Upper lobe of left lung (tissue), 6 donors: ENCODE results near the gene CAMK1G. TPM values are rescaled to one million over a fixed set of nuclear protein-coding genes. Genes with fewer than 3 reads are reported as not detected.

ENCODE experiments used
- ATAC-seq, 2 donors: fragments of 200-7000 bp; cut with Tn5 transposase; one replicate each; pipeline ENCODE4 v1.9.1; 2022; ENCODE audit warnings: mild to moderate bottlenecking in 2 of 2, moderate library complexity in 2 of 2; ENCODE audit not compliant: low FRiP score in 2 of 2
- DNase-seq, 2 donors: peaks; one replicate each; pipeline ENCODE4 v3.0.0-alpha.2; 2019 to 2020
- H3K27ac ChIP-seq, 4 donors: fragments of 200-600 bp; sonication (generic); one replicate each; pipeline ENCODE4 v1.5.1; 2016 to 2019
- H3K27me3 ChIP-seq, 4 donors: fragments of 200-600 bp; sonication (generic); one replicate each; pipeline ENCODE4 v1.5.1; 2017 to 2019
- H3K36me3 ChIP-seq, 4 donors: fragments of 200-600 bp; sonication (generic); one replicate each; pipeline ENCODE4 v1.5.1; 2016 to 2019
- H3K4me1 ChIP-seq, 4 donors: fragments of 200-600 bp; sonication (generic); one replicate each; pipeline ENCODE4 v1.5.1; 2018 to 2019
- H3K4me3 ChIP-seq, 4 donors: fragments of 200-600 bp; sonication (generic); one replicate each; pipeline ENCODE4 v1.5.1; 2017 to 2019; ENCODE audit warnings: mild to moderate bottlenecking in 2 of 4, moderate library complexity in 1 of 4
- H3K9me3 ChIP-seq, 4 donors: fragments of 200-600 bp; sonication (generic); one replicate each; pipeline ENCODE4 v1.5.1; 2018 to 2019
- CTCF ChIP-seq, 6 experiments: fragments of 450-650 bp in 4 of 6; fragments of 200-600 bp in 2 of 6; sonication (generic) in 2 of 6; IDR thresholded peaks; one replicate each; pipeline ENCODE4 v1.5.1; 2016 to 2019; ENCODE audit warnings: antibody characterized with exemption in 6 of 6
- EP300 ChIP-seq, 4 donors: sonication (generic); formaldehyde crosslinking; IDR thresholded peaks; one replicate each; pipeline ENCODE4 v1.5.1; 2017; ENCODE audit warnings: antibody characterized with exemption in 4 of 4, control low read depth in 2 of 4
- POLR2A ChIP-seq, 4 donors: fragments of 450-650 bp; IDR thresholded peaks; one replicate each; pipeline ENCODE4 v1.5.1; 2016 to 2017; ENCODE audit warnings: antibody characterized with exemption in 4 of 4, mild to moderate bottlenecking in 2 of 4
- POLR2AphosphoS5 ChIP-seq, 2 donors: sonication (generic); formaldehyde crosslinking; IDR thresholded peaks; one replicate each; pipeline ENCODE4 v1.5.1; 2017; ENCODE audit warnings: antibody characterized with exemption in 2 of 2
- WGBS, 2 donors: methylation state at CpG; one replicate each; pipeline ENCODE4 v1.1.5; 2017 to 2018; 5-methylcytosine and 5-hydroxymethylcytosine counted together
- total RNA-seq, 6 donors: library from RNA; depleted of rRNA in 4 of 6; stranded (reverse); fragments of >200 nt in 4 of 6; gene quantifications; one replicate each; pipeline versions ENCODE4 v1.1.0 to v1.2.1, GENCODE V29; 2016 to 2021
- donor health status: DM: no; HTN: no; CAD: no; lungs with moderate emphysema.
- donor health status: DM: no; HTN: yes; CAD: no; lungs with severe emphysema.

Gene CAMK1G
- total RNA-seq, 6 donors from 2014 or later: 0.20 to 0.46 (median 0.30) TPM; not detected in 3

GRCh38 chr1:209601809-209602657 lies 18.5 kb downstream of the CAMK1G start:
- Histone ChIP-seq H3K27me3 (no peaks in the 10 kb centered on the region), H3K27ac (no peak overlapping the region), H3K36me3 (no peaks in the 10 kb centered on the region), H3K4me1 (no peaks in the 10 kb centered on the region), H3K9me3 (no peaks in the 10 kb centered on the region), H3K4me3 (no peak overlapping the region)
- ATAC-seq (peak; percentile 75 to 81), DNase-seq (peak in 1 of 2 donors; percentile 46)
- 41 to 50% methylated on average over 5 to 6 of the region's 6 CpGs for WGBS, 2 donors
- TF ChIP-seq POLR2AphosphoS5 (IDR thresholded peaks at IDR 0.05): no peak
- TF ChIP-seq EP300 (IDR thresholded peaks at IDR 0.05): no peak
- no peak for TF ChIP-seq POLR2A (IDR thresholded peaks at IDR 0.05)
- TF ChIP-seq CTCF (IDR thresholded peaks at IDR 0.05): peak; percentile 29 to 70 (median 50)

- TF ChIP-seq POLR2A (IDR thresholded peaks at IDR 0.05) (no peak), EP300 (IDR thresholded peaks at IDR 0.05) (no peak), POLR2AphosphoS5 (IDR thresholded peaks at IDR 0.05) (no peak), CTCF (IDR thresholded peaks at IDR 0.05) (no peak)
- H3K36me3 ChIP-seq: no peaks in the 10 kb centered on the region
- no peak for DNase-seq
- 92 to 96% methylated on average over 5 of the region's 5 CpGs for WGBS, 2 donors
- H3K27me3 ChIP-seq: no peaks in the 10 kb centered on the region
- no peak for ATAC-seq
- no peaks in the 10 kb centered on the region for H3K4me1 ChIP-seq
- no peak overlapping the region for H3K27ac ChIP-seq
- H3K4me3 ChIP-seq: no peak overlapping the region
- no peaks in the 10 kb centered on the region for H3K9me3 ChIP-seq
Observed at GRCh38 chr1:209603877-209604276, 20.4 kb downstream of the CAMK1G start.

GRCh38 chr1:209607102-209607794 lies 23.7 kb downstream of the CAMK1G start:
- H3K27me3 ChIP-seq: no peaks in the 10 kb centered on the region
- no peak for DNase-seq
- H3K9me3 ChIP-seq: no peaks in the 10 kb centered on the region
- TF ChIP-seq POLR2A (IDR thresholded peaks at IDR 0.05): no peak
- WGBS, 2 donors: 87% methylated on average over 1 of the region's 1 CpG; no CpG with 5 or more reads in 1 of the 2 donors
- no peak overlapping the region for H3K27ac ChIP-seq
- no peak overlapping the region for H3K4me3 ChIP-seq
- H3K4me1 ChIP-seq: no peaks in the 10 kb centered on the region
- ATAC-seq: peak in 1 of 2 donors; percentile 23
- H3K36me3 ChIP-seq: no peaks in the 10 kb centered on the region

- no peak for TF ChIP-seq CTCF (IDR thresholded peaks at IDR 0.05)
- no peak for TF ChIP-seq POLR2AphosphoS5 (IDR thresholded peaks at IDR 0.05)
- TF ChIP-seq EP300 (IDR thresholded peaks at IDR 0.05): no peak
- TF ChIP-seq POLR2A (IDR thresholded peaks at IDR 0.05): no peak
- no peak overlapping the region for H3K4me3 ChIP-seq
- 72 to 82% methylated on average over 8 of the region's 8 CpGs for WGBS, 2 donors
- H3K4me1 ChIP-seq: no peaks in the 10 kb centered on the region
- H3K27me3 ChIP-seq: no peaks in the 10 kb centered on the region
- DNase-seq: no peak
- no peak for ATAC-seq
- H3K36me3 ChIP-seq: no peaks in the 10 kb centered on the region
- no peaks in the 10 kb centered on the region for H3K9me3 ChIP-seq
- H3K27ac ChIP-seq: no peak overlapping the region
Observed at GRCh38 chr1:209607795-209608178, 24.3 kb downstream of the CAMK1G start.

GRCh38 chr1:209609041-209609790 lies 25.7 kb downstream of the CAMK1G start:
- no peak for ATAC-seq
- Histone ChIP-seq H3K4me3 (no peak overlapping the region), H3K27ac (no peak overlapping the region), H3K36me3 (no peaks in the 10 kb centered on the region), H3K27me3 (no peaks in the 10 kb centered on the region), H3K9me3 (no peaks in the 10 kb centered on the region), H3K4me1 (no peaks in the 10 kb centered on the region)
- no peak for TF ChIP-seq POLR2AphosphoS5 (IDR thresholded peaks at IDR 0.05)
- TF ChIP-seq EP300 (IDR thresholded peaks at IDR 0.05): peak in 1 of 4 donors; percentile 68
- DNase-seq: peak in 1 of 2 donors; percentile 22
- 81 to 84% methylated on average over 9 of the region's 9 CpGs for WGBS, 2 donors
